Spleen (tissue), 11 donors: Measurements from ENCODE around the gene PMPCA. TPM values are rescaled to one million over a fixed set of nuclear protein-coding genes. Genes with fewer than 3 reads are reported as not detected.
A peak's percentile ranks its signal among the peaks of the same experiment; 100 is the strongest.

Source experiments
- DNase-seq: peaks from one replicate; pipeline ENCODE4 v3.0.0-alpha.2; 2020
- H3K27ac ChIP-seq, 8 donors: fragments of 200-600 bp; sonication (generic) in 7 of 8; 1 replicate in 4 of 8; 2 replicates in 4 of 8; pipeline versions ENCODE4 v1.5.0 to v1.8.0; 2016 to 2021; ENCODE audit warnings: inconsistent platforms in 4 of 8, mild to moderate bottlenecking in 4 of 8, moderate library complexity in 1 of 8
- H3K27me3 ChIP-seq, 7 donors: fragments of 200-600 bp; sonication (generic) in 6 of 7; replicated peaks in 1 of 7; 1 replicate in 4 of 7; 2 replicates in 3 of 7; pipeline versions ENCODE4 v1.5.0 to v1.8.0; 2016 to 2021; ENCODE audit warnings: inconsistent platforms in 3 of 7, mild to moderate bottlenecking in 1 of 7
- H3K36me3 ChIP-seq, 6 donors: fragments of 200-600 bp; sonication (generic) in 5 of 6; 1 replicate in 4 of 6; 2 replicates in 2 of 6; pipeline versions ENCODE4 v1.5.0 to v1.8.0; 2016 to 2021; ENCODE audit warnings: inconsistent platforms in 2 of 6
- H3K4me1 ChIP-seq, 6 donors: fragments of 200-600 bp; sonication (generic) in 5 of 6; 1 replicate in 3 of 6; 2 replicates in 3 of 6; pipeline versions ENCODE4 v1.5.0 to v1.8.0; 2016 to 2021; ENCODE audit warnings: inconsistent platforms in 3 of 6
- H3K4me3 ChIP-seq, 8 donors: fragments of 200-600 bp; sonication (generic) in 7 of 8; 1 replicate in 4 of 8; 2 replicates in 4 of 8; pipeline versions ENCODE4 v1.5.0 to v1.8.0; 2016 to 2021; ENCODE audit warnings: inconsistent platforms in 4 of 8, mild to moderate bottlenecking in 4 of 8, moderate library complexity in 2 of 8
- H3K9me3 ChIP-seq, 8 donors: fragments of 200-600 bp; sonication (generic) in 7 of 8; 1 replicate in 4 of 8; 2 replicates in 4 of 8; pipeline versions ENCODE4 v1.5.0 to v1.8.0; 2016 to 2021; ENCODE audit warnings: inconsistent platforms in 4 of 8
- POLR2A ChIP-seq, 3 donors: fragments of 450-650 bp; IDR thresholded peaks; one replicate each; pipeline ENCODE4 v1.5.1; 2017; ENCODE audit warnings: antibody characterized with exemption in 3 of 3, mild to moderate bottlenecking in 1 of 3
- POLR2AphosphoS5 ChIP-seq, 3 donors: sonication (generic); formaldehyde crosslinking; IDR thresholded peaks; one replicate each; pipeline ENCODE4 v1.5.1; 2017; ENCODE audit warnings: antibody characterized with exemption in 3 of 3
- WGBS, 5 donors: extraction: QIAGEN DNeasy Blood & Tissue Kit in 3 of 5; methylation state at CpG; one replicate each; pipeline versions ENCODE4 v1.1.5 to v1.1.7; 2013 to 2018; 5-methylcytosine and 5-hydroxymethylcytosine counted together
- intact Hi-C: fragments of 100-400 bp; cut with DNase I; formaldehyde crosslinking; loops from one replicate; pipeline ENCODE4 v1.15.0; 2023; ENCODE audit warnings: low total_unique reads
- polyA plus RNA-seq, 3 donors: library from polyadenylated mRNA; stranded (reverse); fragments of 200-250 nt; gene quantifications; one replicate each; pipeline ENCODE4 v1.2.1, GENCODE V29; 2013
- total RNA-seq, 7 donors: library from RNA; depleted of rRNA in 3 of 7; stranded (reverse); fragments of >200 nt in 3 of 7; fragmentation: NEBNext Ultra II Directional in 4 of 7; extraction: Animal tissue kit (Norgen Biotek cat#: 25700) in 4 of 7; gene quantifications; one replicate each; pipeline versions ENCODE4 v1.1.0 to v1.2.1, GENCODE V29; 2016 to 2021
- TF ChIP-seq, protein P1 (sequence below), 11 experiments: fragments of 200-600 bp in 7 of 11; fragments of 450-650 bp in 4 of 11; sonication (generic) in 4 of 11; IDR thresholded peaks in 8 of 11; conservative IDR thresholded peaks in 3 of 11; 1 replicate in 7 of 11; 2 replicates in 4 of 11; pipeline versions ENCODE4 v1.4.0 to v1.8.0; 2016 to 2021; ENCODE audit warnings: antibody characterized with exemption in 11 of 11, inconsistent platforms in 4 of 11, mild to moderate bottlenecking in 1 of 11
- donor health status: healthy with polysubstance abuse.
- donor health status: DM: no; HTN: no; CAD: no; lungs with moderate emphysema.
- donor health status: DM: no; HTN: no; CAD: no.
- donor health status: Bipolar disorder and iron deficiency.
- donor health status: healthy.
- donor health status: DM: no; HTN: no; CAD: no.
- donor health status: DM: yes; HTN: yes; CAD: no.

The PMPCA gene
- total and polyA plus RNA-seq, 10 donors: 36.8 to 56.2 (median 47.1) TPM

DNA sequence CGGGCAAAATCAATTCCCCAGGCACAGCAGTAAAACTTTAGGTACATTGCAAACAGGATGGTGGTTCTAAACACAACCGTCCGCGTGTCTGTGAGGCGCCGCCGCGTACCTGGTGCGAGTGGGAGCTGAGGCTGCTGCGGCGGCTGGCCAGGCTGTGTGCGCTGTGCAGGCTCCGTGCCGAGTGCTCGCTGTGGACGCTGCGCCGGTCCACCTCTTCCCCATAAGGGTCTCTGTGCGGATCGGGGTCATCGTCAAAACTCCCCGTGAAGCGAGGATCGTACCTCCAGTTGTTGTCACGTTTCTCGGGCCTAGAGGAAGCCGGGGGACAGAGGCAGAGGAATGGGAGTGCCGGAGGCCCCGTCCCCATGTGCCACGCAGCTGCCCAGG, 55.7 kb downstream of the PMPCA start:
- intact Hi-C loops: no loop called here
- no peaks in the 10 kb centered on the region for H3K27me3 ChIP-seq
- peaks cover 0 to 11% (median 0%) of the 10 kb centered on the region in 6 donors for H3K4me1 ChIP-seq
- no peak for DNase-seq
- peaks cover 23 to 100% (median 99%) of the 10 kb centered on the region in 6 donors for H3K36me3 ChIP-seq
- H3K9me3 ChIP-seq: no peaks in the 10 kb centered on the region
- H3K27ac ChIP-seq: no peak overlapping the region
- no peak for TF ChIP-seq POLR2A (IDR thresholded peaks at IDR 0.05)
- peak in 2 of 3 donors; percentile 23 to 53 for TF ChIP-seq POLR2AphosphoS5 (IDR thresholded peaks at IDR 0.05)
- TF ChIP-seq, protein P1, sequence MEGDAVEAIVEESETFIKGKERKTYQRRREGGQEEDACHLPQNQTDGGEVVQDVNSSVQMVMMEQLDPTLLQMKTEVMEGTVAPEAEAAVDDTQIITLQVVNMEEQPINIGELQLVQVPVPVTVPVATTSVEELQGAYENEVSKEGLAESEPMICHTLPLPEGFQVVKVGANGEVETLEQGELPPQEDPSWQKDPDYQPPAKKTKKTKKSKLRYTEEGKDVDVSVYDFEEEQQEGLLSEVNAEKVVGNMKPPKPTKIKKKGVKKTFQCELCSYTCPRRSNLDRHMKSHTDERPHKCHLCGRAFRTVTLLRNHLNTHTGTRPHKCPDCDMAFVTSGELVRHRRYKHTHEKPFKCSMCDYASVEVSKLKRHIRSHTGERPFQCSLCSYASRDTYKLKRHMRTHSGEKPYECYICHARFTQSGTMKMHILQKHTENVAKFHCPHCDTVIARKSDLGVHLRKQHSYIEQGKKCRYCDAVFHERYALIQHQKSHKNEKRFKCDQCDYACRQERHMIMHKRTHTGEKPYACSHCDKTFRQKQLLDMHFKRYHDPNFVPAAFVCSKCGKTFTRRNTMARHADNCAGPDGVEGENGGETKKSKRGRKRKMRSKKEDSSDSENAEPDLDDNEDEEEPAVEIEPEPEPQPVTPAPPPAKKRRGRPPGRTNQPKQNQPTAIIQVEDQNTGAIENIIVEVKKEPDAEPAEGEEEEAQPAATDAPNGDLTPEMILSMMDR (IDR thresholded peaks at IDR 0.05 in 8 of 11, conservative IDR thresholded peaks at IDR 0.05 in 3 of 11): no peak
- WGBS, 5 donors: 95 to 97% (median 97%) methylated on average over 27 to 30 of the region's 30 CpGs
- H3K4me3 ChIP-seq: no peak overlapping the region

DNA sequence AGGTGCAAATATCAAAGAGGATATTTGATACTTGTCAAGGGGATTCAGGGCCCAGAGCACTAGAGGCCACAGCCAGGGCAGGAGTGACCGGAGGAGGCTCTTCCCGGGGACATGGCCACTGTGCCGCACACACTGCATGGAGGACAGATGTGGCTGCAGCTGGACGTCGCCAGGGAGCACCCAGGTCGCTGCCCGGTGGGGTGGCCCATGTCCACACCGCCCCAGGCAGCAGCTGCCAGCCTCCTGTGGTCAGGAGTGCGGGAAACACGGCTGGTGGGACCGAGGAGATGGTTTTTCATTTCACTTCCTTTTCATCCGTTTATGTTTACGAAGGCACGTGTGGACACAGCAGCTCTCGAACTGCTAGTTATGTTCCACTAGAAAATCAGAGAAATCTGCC, 57.3 kb downstream of the PMPCA start:
- intact Hi-C loops: no loop called here
- WGBS, 5 donors: 86 to 93% (median 89%) methylated on average over 15 of the region's 15 CpGs
- H3K27ac ChIP-seq: no peak overlapping the region
- no peak overlapping the region for H3K4me3 ChIP-seq
- TF ChIP-seq POLR2AphosphoS5 (IDR thresholded peaks at IDR 0.05) (peak in 1 of 3 donors; percentile 56), POLR2A (IDR thresholded peaks at IDR 0.05) (no peak)
- peaks cover 0 to 22% (median 5%) of the 10 kb centered on the region in 6 donors for H3K4me1 ChIP-seq
- no peaks in the 10 kb centered on the region for H3K27me3 ChIP-seq
- H3K36me3 ChIP-seq: peaks cover 20 to 100% (median 99%) of the 10 kb centered on the region in 6 donors
- DNase-seq: no peak
- H3K9me3 ChIP-seq: no peaks in the 10 kb centered on the region

DNA sequence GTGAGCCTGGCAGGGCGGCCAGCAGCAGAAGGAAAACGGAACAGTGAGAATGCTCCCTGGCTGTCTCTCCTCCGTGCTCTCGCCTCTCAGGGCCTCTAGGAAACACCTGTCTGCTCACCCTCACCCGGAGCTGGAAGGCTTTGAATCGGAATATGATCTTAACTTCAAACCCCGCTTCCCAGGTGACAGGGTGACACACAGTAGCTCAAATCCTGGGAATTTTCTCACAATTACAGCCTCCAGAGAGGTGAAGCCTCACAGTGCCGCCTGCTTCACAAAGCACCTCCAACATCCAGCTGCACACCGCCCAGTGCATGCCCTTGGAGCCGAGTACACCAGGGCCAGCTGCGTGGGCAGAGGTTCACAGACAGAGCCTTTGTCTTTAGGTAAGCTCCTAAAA, 59.9 kb downstream of the PMPCA start:
- H3K4me3 ChIP-seq: no peak overlapping the region
- no peaks in the 10 kb centered on the region for H3K9me3 ChIP-seq
- no peak for DNase-seq
- peaks cover 11 to 100% (median 99%) of the 10 kb centered on the region in 6 donors for H3K36me3 ChIP-seq
- no peaks in the 10 kb centered on the region for H3K27me3 ChIP-seq
- TF ChIP-seq POLR2A (IDR thresholded peaks at IDR 0.05) (no peak), POLR2AphosphoS5 (IDR thresholded peaks at IDR 0.05) (no peak)
- TF ChIP-seq, protein P1 (IDR thresholded peaks at IDR 0.05 in 8 of 11, conservative IDR thresholded peaks at IDR 0.05 in 3 of 11): no peak
- WGBS, 5 donors: 88 to 96% (median 94%) methylated on average over 8 to 11 of the region's 11 CpGs
- intact Hi-C loops: no loop called here
- H3K27ac ChIP-seq: no peak overlapping the region
- peaks cover 0 to 31% (median 12%) of the 10 kb centered on the region in 6 donors for H3K4me1 ChIP-seq

DNA sequence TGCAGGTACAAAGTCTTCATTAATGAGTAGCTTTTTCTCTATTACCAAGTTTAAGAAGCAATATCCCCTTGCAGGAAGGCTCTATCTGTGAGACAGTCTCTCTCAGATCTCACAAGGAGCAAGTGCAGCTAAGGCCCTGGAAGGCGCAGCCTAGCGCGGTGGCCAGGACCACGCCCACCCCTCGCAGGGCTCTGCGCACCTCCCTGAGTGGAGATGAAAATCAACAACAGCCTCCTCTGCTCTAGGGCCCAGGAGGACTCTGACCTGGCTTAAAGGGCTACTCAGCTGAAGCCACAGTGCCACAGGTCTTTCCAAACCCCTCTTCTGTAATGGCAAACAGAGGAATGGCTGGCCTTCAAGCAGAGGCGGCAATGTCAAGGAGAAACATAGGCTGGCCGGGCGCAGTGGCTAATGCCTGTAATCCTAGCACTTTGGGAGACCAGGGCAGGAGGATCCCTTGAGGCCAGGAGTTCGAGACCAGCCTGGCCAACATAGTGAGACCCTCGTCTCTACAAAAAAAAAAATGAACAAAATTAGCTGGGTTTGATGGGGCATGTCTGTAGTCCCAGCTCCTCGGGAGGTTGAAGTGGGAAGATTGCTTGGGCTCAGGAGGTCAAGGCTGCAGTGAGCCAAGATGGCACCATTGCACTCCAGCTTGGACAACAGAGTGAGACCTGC, 60.5 kb downstream of the PMPCA start:
- no peak for DNase-seq
- H3K4me1 ChIP-seq: peaks cover 0 to 31% (median 12%) of the 10 kb centered on the region in 6 donors
- H3K36me3 ChIP-seq: peaks cover 9 to 100% (median 99%) of the 10 kb centered on the region in 6 donors
- H3K9me3 ChIP-seq: no peaks in the 10 kb centered on the region
- H3K27ac ChIP-seq: no peak overlapping the region
- no peaks in the 10 kb centered on the region for H3K27me3 ChIP-seq
- TF ChIP-seq POLR2AphosphoS5 (IDR thresholded peaks at IDR 0.05): peak in 1 of 3 donors; percentile 34
- TF ChIP-seq, protein P1 (IDR thresholded peaks at IDR 0.05 in 8 of 11, conservative IDR thresholded peaks at IDR 0.05 in 3 of 11): no peak
- no peak overlapping the region for H3K4me3 ChIP-seq
- intact Hi-C loops: no loop called here
- 91 to 97% (median 93%) methylated on average over 12 of the region's 12 CpGs for WGBS, 5 donors
